Uterus (tissue), 2 donors: Measurements from ENCODE around the gene PSMB5.

Experiments
- POLR2A ChIP-seq, 2 donors: fragments of 450-650 bp; IDR thresholded peaks; one replicate each; pipeline ENCODE4 v1.6.1; 2016; ENCODE audit warnings: antibody characterized with exemption in 2 of 2, mild to moderate bottlenecking in 1 of 2, moderate library complexity in 1 of 2
- TF ChIP-seq, protein P1 (sequence below), 4 experiments: fragments of 200-600 bp in 2 of 4; fragments of 450-650 bp in 2 of 4; sonication (generic) in 2 of 4; IDR thresholded peaks; one replicate each; pipeline ENCODE4 v1.5.1; 2016 to 2019; ENCODE audit warnings: antibody characterized with exemption in 4 of 4, mild to moderate bottlenecking in 2 of 4, moderate library complexity in 1 of 4

DNA sequence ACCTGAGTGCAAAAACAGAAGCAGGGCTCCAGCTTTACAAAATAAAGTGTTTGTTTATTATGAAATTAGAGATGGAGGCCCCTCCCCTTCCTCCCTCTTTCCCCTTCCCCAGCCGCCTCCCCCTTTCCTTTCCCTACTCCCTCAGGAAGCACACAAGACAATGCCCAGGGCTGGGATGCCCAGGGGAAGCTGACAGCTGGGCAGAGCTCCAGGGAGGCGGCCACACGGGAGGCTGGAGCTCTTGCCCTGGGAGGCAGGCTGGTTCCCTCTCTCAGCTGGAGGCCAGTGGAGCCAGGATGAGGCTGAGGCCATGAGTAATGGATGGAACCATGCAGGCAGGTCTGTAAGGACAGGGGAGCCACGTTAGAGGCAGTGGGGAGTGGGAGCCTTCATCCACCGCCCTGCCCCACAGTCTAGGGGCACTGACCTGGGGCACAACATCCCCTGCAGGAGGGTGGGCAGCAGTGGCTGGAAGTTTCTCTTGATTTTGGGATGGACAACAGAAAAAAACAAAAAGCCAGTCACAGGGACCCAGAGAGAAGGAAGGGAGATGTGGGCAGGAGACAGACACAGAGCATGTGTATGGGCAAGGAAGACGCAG lies 12.4 kb upstream of the PSMB5 start:
- no peak for TF ChIP-seq POLR2A (IDR thresholded peaks at IDR 0.05)
- TF ChIP-seq, protein P1, sequence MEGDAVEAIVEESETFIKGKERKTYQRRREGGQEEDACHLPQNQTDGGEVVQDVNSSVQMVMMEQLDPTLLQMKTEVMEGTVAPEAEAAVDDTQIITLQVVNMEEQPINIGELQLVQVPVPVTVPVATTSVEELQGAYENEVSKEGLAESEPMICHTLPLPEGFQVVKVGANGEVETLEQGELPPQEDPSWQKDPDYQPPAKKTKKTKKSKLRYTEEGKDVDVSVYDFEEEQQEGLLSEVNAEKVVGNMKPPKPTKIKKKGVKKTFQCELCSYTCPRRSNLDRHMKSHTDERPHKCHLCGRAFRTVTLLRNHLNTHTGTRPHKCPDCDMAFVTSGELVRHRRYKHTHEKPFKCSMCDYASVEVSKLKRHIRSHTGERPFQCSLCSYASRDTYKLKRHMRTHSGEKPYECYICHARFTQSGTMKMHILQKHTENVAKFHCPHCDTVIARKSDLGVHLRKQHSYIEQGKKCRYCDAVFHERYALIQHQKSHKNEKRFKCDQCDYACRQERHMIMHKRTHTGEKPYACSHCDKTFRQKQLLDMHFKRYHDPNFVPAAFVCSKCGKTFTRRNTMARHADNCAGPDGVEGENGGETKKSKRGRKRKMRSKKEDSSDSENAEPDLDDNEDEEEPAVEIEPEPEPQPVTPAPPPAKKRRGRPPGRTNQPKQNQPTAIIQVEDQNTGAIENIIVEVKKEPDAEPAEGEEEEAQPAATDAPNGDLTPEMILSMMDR (IDR thresholded peaks at IDR 0.05), result no peak
